Ishikawa (cell line): ENCODE measurements around the gene ABCA7.

Source experiments
- CEBPB ChIP-seq: IDR thresholded peaks from 2 replicates; pipeline ENCODE4 v1.6.1; 2012
- CREB1 ChIP-seq: IDR thresholded peaks from 2 replicates; pipeline ENCODE4 v1.6.1; 2012; ENCODE audit warnings: low read depth
- EGR1 ChIP-seq: IDR thresholded peaks from 2 replicates; pipeline ENCODE4 v1.6.1; 2012
- EP300 ChIP-seq: IDR thresholded peaks from 2 replicates; pipeline ENCODE4 v1.6.1; 2012; ENCODE audit warnings: borderline replicate concordance
- FOXM1 ChIP-seq: IDR thresholded peaks from 2 replicates; pipeline ENCODE4 v1.6.1; 2012; ENCODE audit warnings: low read depth, borderline replicate concordance
- NFIC ChIP-seq: IDR thresholded peaks from 2 replicates; pipeline ENCODE4 v1.6.1; 2012
- TAF1 ChIP-seq: IDR thresholded peaks from 2 replicates; pipeline ENCODE4 v1.6.1; 2012; ENCODE audit warnings: low read depth, mild to moderate bottlenecking
- TCF12 ChIP-seq: IDR thresholded peaks from 2 replicates; pipeline ENCODE4 v1.6.1; 2012; ENCODE audit warnings: low read depth
- TEAD4 ChIP-seq: IDR thresholded peaks from 2 replicates; pipeline ENCODE4 v1.6.1; 2012
- YY1 ChIP-seq: IDR thresholded peaks from 2 replicates; pipeline ENCODE4 v1.6.1; 2012; ENCODE audit warnings: low read depth
- ZBTB7A ChIP-seq: IDR thresholded peaks from 2 replicates; pipeline ENCODE4 v1.6.1; 2012; ENCODE audit warnings: low read depth
- TF ChIP-seq, protein P1 (sequence below): IDR thresholded peaks from 2 replicates; pipeline ENCODE4 v1.6.1; 2012
- TF ChIP-seq, protein P2 (sequence below): IDR thresholded peaks from 2 replicates; pipeline ENCODE4 v1.6.1; 2012; ENCODE audit warnings: low read depth, mild to moderate bottlenecking
- TF ChIP-seq, protein P3 (sequence below): IDR thresholded peaks from 2 replicates; pipeline ENCODE4 v1.6.1; 2012

The ABCA7 gene

GRCh38 chr19:991174-991931 is 48.6 kb upstream of the ABCA7 start:
- TF ChIP-seq, protein P1, sequence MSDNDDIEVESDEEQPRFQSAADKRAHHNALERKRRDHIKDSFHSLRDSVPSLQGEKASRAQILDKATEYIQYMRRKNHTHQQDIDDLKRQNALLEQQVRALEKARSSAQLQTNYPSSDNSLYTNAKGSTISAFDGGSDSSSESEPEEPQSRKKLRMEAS = peak; percentile 57; the same call in 1 of the 2 replicates
- peak; percentile 71 for TF ChIP-seq NFIC
- TF ChIP-seq, protein P2, sequence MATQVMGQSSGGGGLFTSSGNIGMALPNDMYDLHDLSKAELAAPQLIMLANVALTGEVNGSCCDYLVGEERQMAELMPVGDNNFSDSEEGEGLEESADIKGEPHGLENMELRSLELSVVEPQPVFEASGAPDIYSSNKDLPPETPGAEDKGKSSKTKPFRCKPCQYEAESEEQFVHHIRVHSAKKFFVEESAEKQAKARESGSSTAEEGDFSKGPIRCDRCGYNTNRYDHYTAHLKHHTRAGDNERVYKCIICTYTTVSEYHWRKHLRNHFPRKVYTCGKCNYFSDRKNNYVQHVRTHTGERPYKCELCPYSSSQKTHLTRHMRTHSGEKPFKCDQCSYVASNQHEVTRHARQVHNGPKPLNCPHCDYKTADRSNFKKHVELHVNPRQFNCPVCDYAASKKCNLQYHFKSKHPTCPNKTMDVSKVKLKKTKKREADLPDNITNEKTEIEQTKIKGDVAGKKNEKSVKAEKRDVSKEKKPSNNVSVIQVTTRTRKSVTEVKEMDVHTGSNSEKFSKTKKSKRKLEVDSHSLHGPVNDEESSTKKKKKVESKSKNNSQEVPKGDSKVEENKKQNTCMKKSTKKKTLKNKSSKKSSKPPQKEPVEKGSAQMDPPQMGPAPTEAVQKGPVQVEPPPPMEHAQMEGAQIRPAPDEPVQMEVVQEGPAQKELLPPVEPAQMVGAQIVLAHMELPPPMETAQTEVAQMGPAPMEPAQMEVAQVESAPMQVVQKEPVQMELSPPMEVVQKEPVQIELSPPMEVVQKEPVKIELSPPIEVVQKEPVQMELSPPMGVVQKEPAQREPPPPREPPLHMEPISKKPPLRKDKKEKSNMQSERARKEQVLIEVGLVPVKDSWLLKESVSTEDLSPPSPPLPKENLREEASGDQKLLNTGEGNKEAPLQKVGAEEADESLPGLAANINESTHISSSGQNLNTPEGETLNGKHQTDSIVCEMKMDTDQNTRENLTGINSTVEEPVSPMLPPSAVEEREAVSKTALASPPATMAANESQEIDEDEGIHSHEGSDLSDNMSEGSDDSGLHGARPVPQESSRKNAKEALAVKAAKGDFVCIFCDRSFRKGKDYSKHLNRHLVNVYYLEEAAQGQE = no peak
- peak; percentile 37; the same call in 1 of the 2 replicates for TF ChIP-seq EGR1
- TF ChIP-seq TCF12 = no peak
- TF ChIP-seq ZBTB7A = peak; percentile 56; the same call in 1 of the 2 replicates

DNA sequence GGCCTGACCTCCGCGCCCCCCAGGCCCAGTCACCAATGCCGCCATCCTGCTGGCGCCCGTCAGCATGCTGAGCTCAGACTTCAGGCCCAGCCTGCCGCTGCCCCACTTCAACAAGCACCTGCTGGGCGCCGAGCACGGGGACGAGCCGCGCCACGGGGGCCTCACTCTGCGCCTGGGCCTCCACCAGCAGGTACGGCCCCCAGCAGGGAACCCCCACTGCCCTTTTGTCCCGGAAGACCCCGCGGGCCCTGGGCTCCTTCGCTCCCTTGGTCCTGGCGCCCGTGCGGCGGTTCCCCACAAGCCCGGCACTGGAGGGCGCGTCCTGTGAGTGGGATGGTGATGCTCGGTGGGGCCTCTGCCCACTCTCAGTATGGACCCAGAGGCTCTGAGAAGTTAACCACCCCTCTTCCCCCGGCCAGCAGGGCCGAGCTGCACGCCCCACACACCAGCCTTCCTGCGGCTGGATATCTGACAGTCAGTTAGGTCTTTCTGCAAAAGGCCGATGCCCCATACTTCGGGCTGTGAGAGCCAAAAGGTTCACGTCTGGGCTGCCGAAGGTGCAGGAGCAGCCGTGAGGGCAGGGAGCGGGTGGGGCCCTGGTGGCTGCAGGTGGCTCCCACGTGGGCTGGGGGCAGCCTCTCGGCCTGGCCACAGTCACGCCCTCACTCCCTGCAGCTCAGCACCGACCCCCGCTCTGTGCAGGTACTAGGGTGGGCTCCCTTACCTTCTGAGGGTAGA is 47.8 kb upstream of the ABCA7 start:
- no peak for TF ChIP-seq CEBPB

DNA sequence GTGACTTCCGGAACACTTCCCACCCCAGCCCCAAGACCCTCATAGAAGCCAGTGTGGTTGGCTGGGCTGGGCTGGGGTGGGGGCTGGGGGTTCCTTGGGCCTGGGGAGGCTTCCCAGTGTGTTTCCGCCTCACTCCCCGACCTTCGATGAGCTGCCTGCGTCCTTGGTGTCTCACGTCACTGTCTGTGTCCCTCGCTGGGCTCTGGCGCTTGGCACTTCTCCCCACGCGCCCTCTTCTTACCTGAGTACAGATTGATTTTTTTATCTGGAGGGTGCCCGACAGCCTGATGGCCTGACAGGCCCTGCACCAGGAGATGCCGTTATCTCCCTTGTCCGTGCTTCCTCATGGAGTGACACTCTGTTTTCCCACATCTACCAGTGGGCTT is 47.2 kb upstream of the ABCA7 start:
- TF ChIP-seq YY1 (no peak), ZBTB7A (no peak), TAF1 (no peak), TEAD4 (no peak), TCF12 (no peak), EGR1 (no peak), FOXM1 (no peak), CEBPB (no peak), EP300 (no peak), CREB1 (no peak)
- TF ChIP-seq, protein P1 = no peak
- TF ChIP-seq, protein P3, sequence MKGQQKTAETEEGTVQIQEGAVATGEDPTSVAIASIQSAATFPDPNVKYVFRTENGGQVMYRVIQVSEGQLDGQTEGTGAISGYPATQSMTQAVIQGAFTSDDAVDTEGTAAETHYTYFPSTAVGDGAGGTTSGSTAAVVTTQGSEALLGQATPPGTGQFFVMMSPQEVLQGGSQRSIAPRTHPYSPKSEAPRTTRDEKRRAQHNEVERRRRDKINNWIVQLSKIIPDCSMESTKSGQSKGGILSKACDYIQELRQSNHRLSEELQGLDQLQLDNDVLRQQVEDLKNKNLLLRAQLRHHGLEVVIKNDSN = no peak
- TF ChIP-seq, protein P2 = no peak

DNA sequence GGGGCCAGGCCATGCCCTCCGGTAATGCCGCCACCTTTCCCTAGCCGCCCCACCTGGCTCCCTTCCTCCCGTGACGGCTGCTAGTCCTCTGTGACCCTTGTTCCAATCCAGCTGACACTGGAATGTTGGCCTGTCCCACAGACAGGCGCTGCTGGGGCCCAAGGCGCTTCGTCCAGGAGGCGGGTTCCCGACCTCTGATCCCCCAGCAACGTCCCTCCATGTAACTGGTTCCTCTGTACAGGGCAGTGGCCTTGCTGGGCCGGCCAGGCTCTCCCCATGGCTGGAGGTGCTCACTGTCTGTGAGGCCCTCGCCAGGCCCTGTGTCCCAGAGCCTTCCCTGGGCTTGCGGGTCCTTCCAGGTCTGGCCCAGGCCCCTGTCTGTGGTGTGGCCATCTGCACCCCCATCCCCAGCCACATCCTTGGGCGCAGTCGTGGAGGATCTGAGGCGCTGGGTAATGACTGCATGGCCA is 46.5 kb upstream of the ABCA7 start:
- TF ChIP-seq, protein P1 = no peak
- TF ChIP-seq TCF12 = no peak

DNA sequence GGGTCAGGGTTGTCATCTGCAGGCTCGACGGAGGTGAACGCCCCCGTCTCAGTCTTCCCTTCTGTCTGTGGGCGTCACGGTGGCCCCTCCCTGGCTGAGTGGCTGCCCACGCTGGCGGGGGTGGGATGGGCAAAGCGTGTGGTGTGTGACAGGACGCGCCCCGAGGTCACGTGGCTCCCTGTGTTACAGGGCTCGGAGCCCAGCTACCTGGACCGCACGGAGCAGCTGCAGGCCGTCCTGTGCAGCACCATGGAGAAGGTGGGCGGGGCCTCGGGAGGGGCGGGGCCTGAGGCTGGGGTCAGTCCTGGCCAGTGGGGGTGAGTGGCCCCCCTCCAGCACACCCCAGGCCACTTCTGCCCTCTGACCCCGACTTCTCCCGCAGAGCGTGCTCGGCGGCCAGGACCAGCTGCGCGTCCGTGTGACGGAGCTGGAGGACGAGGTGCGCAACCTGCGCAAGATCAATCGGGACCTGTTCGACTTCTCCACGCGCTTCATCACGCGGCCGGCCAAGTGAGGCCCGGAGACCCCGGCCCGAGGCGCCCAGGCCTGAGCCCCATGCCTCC is 46.0 kb upstream of the ABCA7 start:
- TF ChIP-seq, protein P1 = no peak
- TF ChIP-seq TCF12 = no peak
- no peak for TF ChIP-seq YY1
- TF ChIP-seq NFIC = no peak
- TF ChIP-seq, protein P2 = no peak
- no peak for TF ChIP-seq FOXM1
